Panc1 (cell line): Measurements from ENCODE around the gene KIF21B.

Source experiments
- CTCF ChIP-seq: fragments of 450-650 bp; IDR thresholded peaks from 2 replicates; pipeline ENCODE4 v1.5.1; 2017; ENCODE audit warnings: mild to moderate bottlenecking
- POLR2AphosphoS5 ChIP-seq: IDR thresholded peaks from 2 replicates; pipeline ENCODE4 v1.6.1; 2012; ENCODE audit warnings: mild to moderate bottlenecking, low read depth, low read length, moderate library complexity
- SIN3A ChIP-seq: IDR thresholded peaks from 2 replicates; pipeline ENCODE4 v1.6.1; 2012; ENCODE audit warnings: low read depth, mild to moderate bottlenecking, low read length, moderate library complexity, borderline replicate concordance; ENCODE audit not compliant: insufficient read depth

DNA sequence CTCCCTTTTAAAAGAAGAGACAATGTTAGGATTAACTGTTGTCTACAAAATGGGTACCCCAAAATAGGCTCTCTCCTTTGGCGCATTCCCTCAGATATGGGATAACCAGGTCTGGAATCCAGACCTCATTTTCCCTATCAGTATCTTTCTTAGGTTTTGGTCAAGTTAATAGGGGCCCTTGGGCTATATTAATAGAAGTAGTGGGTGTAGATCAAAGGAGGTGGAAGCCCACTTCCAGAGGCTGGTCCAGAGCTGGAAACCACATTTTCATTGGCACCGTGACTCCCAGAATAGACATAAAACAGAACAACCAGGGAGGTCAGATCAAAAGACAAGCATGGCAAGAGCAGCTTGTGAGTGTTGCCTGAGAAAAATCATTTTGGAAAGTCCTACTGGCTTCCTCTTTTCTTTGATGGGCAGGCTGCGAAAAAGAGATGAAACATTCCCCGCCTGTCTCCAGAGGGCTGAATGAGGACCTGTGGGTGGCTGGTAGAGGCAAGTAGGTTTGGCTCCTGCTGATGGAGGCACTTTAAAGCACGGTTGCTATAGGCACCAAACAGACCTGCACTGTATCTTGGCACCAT, 25.8 kb upstream of the KIF21B start:
- no peak for TF ChIP-seq CTCF
- TF ChIP-seq POLR2AphosphoS5: no peak
- no peak for TF ChIP-seq SIN3A
